Measurements from ENCODE around the gene ALDH1A3.

The ALDH1A3 gene

GRCh38 chr15:100930306-100930848 is 50.7 kb downstream of the ALDH1A3 start:
- no peak for TF ChIP-seq CTCF (IDR thresholded peaks at IDR 0.05; ENCODE audit: low read length, missing control alignments)
- no peak for DNase-seq (ENCODE audit: low read depth)
- no peak overlapping the region for H3K4me3 ChIP-seq (replicated peaks; ENCODE audit: low read depth, low read length)

- no peak for TF ChIP-seq CTCF (IDR thresholded peaks at IDR 0.05; ENCODE audit: low read length, missing control alignments)
- DNase-seq (ENCODE audit: low read depth), result no peak
- no peak overlapping the region for H3K4me3 ChIP-seq (replicated peaks; ENCODE audit: low read depth, low read length)
Observed at GRCh38 chr15:100931143-100931890, 51.7 kb downstream of the ALDH1A3 start.

GRCh38 chr15:100932676-100933348 is 53.2 kb downstream of the ALDH1A3 start:
- no peak overlapping the region for H3K4me3 ChIP-seq (replicated peaks; ENCODE audit: low read depth, low read length)
- no peak for TF ChIP-seq CTCF (IDR thresholded peaks at IDR 0.05; ENCODE audit: low read length, missing control alignments)
- no peak for DNase-seq (ENCODE audit: low read depth)

GRCh38 chr15:100934166-100934565 is 54.5 kb downstream of the ALDH1A3 start:
- no peak overlapping the region for H3K4me3 ChIP-seq (replicated peaks; ENCODE audit: low read depth, low read length)
- DNase-seq (ENCODE audit: low read depth), result no peak
- TF ChIP-seq CTCF (IDR thresholded peaks at IDR 0.05; ENCODE audit: low read length, missing control alignments), result no peak

GRCh38 chr15:100934726-100935125 is 55.1 kb downstream of the ALDH1A3 start:
- no peak overlapping the region for H3K4me3 ChIP-seq (replicated peaks; ENCODE audit: low read depth, low read length)
- no peak for DNase-seq (ENCODE audit: low read depth)
- peak; percentile 21 for TF ChIP-seq CTCF (IDR thresholded peaks at IDR 0.05; ENCODE audit: low read length, missing control alignments)

- no peak for TF ChIP-seq CTCF (IDR thresholded peaks at IDR 0.05; ENCODE audit: low read length, missing control alignments)
- H3K4me3 ChIP-seq (replicated peaks; ENCODE audit: low read depth, low read length), result no peak overlapping the region
- no peak for DNase-seq (ENCODE audit: low read depth)
Observed at GRCh38 chr15:100937171-100937570, 57.5 kb downstream of the ALDH1A3 start.
